HuH-7 (cell line): ENCODE data around the gene ANKRD31.

Source experiments
- DNase-seq: peaks from one replicate; pipeline ENCODE4 v3.0.0; 2011; ENCODE audit warnings: low spot score

The ANKRD31 gene

DNA sequence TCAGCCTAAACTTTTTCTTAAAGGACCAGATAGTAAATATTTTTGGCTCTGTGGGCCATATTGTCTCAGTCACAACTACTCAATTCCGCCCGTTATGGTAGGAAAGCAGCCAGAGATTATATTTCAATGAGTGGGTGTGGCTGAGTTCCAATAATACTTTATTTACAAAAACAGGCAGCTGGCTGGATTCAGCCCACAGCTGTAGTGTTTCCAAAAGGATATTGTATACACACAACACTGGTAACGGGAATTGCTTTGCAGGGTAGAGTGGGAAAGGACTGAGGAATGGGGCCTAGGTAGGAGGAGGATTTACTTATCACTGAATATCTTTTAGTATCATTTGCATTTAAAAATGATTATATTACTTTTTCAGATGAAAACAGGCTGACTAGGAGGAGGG lies 205.3 kb downstream of the ANKRD31 start:
- no peak for DNase-seq

DNA sequence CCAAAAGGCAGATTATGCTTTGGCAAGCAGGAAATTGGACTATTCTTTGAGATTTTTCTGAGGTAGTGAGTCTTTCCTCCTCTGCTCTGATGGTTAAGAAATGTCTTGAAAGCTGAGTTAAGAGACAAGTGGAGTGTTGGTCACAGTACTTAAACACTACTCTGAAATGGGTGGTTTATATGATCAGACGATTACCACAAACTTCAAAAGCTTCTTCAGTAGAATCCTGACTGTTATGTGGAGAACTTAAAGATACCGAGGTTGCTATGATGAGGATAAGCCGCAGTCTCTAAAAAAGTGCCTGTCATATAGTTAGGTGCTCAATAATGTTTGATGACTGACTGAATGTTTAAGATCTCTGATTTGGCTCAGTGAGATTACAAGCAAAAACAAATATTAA lies 208.6 kb downstream of the ANKRD31 start:
- DNase-seq: no peak

DNA sequence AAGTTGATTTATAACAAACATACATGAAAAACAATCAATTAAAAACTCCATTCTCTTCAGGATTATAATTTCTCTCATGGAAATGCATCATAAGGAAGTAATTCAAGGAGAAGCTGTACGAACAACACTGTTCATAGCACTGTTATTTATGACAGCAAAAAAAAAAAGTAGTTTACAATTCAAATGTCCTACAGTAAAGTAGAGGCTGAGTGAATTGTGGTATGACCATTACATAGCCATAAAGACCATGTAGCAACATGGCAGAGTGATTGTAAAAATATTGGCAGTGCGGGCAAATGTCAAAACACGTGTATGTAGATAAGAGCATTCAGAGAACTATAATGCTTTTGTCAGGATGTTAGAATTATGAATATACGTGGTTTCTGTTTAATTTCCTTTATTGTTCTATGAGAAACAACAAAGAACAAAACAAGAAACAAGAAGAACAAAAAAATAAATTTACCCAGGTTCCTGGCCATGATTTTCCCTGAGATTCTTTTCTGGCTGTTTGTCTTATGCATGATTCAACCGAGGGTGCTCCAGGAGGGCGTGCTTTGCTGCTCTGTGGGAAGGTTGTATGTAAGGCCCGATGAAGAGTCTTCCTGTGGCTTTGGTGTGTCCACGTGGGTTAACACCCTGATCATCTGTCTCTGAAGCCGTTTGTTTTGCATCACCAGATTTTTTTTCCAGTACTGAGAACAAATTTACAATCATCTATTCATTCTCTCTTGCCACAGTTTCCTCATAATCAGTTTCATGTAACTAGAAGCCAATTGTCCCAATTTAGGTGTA lies 213.1 kb downstream of the ANKRD31 start:
- no peak for DNase-seq

DNA sequence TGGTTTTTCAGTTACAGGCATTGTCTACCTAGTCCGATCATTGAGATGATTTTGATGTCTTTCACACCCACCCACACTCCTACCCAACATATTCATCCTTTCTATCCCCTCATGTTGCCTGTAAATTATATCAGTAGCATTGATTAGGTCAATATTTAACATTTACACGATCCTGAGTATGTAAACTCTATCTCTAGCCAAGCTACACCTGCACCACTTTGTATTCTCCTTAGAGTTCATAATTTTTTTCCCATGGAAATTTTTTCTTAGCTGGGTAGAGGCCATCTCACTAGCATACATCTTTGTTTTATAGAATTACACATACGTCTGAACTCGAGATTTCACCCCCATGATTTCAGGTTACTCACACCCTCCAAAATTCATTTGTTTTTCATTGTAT lies 214.9 kb downstream of the ANKRD31 start:
- DNase-seq: no peak

DNA sequence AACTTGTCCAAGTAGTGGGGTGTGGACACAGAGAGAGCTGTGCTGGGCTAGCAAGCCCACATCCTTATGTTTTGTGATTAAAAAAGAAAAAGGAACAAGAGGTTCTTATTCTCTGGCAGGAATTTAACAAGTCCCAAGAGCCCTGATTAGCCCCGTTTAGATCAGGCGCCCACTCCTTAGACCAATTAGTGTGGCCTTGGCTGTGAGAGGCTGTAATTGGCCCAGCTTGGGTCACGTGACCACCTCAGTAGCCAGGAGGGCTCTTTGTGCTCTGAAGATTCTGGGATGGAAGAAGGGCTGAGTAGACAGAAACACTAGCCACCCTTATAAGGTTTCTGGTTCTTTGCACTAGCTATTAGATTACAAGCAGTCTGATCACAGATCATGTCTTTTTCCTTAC lies 215.5 kb downstream of the ANKRD31 start:
- DNase-seq: no peak

DNA sequence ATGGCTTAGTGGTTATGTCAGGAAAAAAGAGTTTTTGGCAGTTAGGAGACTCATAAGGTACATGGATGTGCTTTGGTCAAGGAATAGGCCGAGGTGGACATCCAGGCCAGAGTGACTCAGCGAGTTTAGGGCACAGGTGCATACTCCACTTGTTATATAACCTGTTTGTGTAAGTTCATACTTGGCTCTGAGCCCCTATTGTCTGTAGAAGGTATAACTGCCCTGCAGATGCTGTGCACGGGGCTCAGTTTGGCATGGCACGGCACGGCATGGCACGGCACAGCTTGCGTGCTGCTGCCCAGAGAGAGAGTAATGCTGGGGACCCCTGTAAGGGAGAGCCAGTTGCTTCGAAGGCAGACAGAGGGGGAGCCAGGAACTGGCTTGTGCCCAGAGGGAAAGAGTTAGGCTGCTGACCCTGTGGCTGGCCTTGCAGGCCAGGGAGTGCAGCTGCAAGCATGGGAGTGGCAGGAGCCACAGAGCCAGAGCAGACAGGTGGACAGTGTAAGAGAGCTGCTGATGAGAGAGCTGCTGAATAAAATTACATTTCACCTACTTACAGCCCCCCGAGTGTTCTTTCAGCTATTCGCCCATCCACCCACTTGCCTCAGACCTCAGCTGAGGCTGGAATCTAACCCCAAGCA lies 216.5 kb downstream of the ANKRD31 start:
- DNase-seq: no peak

DNA sequence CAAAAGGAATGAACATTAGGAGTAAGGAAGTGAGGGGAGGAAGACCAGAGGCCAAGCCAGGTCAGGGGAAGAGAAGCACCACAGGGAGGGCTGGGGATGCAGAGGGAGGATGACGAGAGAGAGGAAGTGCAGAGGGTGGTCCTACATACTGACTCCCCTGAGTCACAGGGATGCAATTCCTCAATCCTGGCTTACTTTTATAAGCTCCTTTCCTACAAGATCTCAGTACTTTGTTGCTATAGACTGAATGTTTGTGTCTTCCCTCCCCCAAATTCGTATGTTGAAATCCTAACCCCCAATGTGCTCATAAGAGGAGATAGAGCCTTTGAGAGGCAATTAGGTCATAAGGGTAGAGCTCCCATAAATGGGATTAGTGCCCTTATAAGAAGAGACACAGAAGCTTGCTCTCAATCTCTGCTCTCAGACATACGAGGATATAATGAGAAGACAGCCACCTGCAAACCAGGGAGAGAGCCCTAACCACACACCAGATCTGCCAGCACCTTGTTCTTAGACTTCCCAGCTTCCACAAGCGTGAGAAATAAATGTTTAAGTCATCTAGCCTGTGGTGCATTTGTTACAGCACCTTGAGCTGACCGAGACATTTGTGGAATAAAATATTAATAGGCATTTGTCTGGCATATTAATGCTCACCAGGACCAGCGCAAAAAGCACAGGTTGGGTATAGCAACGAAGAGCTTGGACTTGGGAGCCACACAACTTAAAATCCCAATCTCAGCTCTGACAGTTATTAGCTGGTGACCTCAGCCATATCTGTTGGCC lies 217.7 kb downstream of the ANKRD31 start:
- no peak for DNase-seq
